NCI-H1694 (cell line): Measurements from ENCODE around the gene CLIC5.

Source experiments
- DNase-seq: peaks from one replicate; lab custom pipeline; 2025; lab: John Stamatoyannopoulos, UW

CLIC5 gene

DNA sequence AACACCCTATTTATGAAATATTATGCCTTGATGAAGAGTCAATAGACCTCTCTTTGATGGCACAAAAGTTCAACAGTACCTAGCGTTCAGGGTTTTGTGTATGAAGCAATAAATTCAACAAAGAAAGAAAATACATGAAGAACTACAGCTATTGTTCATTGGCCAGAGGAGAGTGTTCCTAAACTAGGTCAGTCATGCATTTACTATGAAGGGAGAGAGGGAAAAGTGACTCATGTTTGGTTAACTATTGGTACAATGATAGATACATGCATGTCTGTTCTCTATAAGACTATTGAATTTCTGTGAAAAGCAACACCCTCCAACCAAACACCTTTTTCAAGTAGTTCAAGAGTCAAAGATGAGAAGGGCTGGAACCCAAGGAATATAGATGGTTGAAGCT, 50.7 kb downstream of the CLIC5 start:
- no peak for DNase-seq

DNA sequence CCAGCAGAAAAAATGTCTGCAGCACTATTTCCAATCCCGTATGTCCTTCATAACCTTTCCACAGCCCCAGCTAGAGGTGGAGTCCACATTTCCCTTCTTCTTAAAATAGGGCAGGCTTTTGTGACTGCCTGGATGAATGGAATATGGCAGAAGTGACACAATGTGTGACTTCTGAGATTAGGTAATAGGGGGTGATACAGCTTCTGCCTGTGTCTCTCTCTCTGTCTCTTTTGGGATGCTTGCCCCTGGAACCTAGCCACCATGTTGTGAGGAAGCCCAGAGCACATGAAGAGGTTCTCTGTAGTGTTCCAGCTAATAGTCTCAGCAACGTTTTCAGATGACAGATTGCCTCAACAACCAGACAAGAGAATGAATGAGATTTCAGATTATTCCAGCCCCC, 51.4 kb downstream of the CLIC5 start:
- DNase-seq, result no peak

DNA sequence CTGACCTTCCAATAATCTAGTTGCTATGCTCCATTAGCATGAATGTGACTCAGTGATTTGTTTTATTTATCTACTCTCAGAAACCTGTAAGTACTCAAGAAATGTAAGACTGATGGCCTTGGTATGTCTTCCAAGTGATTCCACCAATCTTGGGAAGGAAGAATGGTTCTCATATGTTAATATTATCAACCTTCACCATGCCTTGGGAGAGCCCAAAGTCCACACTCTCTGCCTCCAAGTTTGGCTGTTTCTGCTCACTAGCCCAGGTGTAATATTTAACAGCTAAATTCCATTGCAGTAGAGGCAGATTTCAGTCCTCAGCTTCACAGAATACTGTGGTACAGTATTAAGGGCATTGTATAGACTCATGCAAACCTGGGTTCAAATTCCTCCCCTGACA, 51.8 kb downstream of the CLIC5 start:
- no peak for DNase-seq

DNA sequence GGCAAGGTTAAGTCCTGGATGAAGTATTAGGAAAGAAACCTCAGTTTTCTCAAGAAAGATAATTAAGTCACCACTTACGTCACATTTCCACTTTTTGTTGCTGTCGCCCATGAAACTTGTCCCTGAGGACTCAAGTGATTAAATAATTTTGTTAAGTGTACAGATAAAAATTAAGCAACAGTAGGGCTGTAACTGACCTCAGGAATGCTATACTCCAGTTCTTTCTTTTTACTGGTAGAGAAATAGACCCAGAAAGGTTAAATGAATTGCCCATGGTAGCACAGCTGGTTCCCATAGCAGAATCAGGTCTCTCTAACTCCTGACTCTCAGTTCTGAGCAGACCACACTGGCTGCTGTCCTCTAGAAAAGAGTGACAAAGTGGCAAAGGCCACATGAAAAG, 54.5 kb downstream of the CLIC5 start:
- no peak for DNase-seq

DNA sequence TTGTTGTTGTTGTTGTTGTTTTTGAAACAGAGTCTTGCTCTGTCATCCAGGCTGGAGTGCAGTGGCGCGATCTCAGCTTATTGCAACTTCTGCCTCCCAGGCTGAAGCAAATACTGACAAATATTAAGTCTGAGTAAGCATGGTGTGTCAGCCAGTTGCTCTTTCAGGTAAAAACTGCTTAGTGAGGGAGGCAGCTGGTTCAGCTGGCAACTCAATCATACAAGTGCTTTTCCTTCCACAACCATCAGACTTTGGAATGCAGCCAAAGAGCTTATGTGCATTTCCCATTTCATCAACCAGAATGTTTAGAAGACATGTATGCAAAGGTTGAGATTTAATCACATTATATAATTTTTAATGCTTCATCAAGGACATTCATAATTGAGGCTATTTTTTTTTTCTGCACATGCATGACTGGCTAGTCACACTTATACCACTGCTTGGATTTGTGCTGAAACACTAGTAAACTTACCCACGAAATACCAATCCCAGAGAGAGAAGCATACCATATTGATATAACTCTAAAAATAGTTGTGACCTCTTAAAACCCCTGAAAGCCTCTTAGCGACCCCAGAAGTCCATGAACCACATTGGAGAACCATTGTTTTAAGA, 56.0 kb downstream of the CLIC5 start:
- no peak for DNase-seq

DNA sequence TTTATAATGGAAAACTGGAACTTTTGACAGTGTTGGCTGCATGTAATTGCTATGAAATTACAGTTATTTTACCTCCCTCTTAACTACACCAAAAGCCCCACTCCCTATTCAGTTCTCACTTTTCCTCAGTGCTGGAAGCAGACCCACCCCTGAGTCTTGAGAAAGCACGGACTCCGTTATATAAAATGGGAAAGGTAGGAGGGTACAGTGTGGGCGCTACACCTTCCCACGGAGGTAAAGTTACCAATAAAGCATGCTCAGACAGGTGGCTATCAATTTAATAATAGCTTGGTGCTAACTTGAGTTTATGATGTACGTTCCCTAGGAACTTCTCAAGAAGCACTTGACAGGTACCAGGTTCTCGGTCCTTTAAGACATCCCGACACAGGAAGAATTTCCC, 59.0 kb downstream of the CLIC5 start:
- no peak for DNase-seq

DNA sequence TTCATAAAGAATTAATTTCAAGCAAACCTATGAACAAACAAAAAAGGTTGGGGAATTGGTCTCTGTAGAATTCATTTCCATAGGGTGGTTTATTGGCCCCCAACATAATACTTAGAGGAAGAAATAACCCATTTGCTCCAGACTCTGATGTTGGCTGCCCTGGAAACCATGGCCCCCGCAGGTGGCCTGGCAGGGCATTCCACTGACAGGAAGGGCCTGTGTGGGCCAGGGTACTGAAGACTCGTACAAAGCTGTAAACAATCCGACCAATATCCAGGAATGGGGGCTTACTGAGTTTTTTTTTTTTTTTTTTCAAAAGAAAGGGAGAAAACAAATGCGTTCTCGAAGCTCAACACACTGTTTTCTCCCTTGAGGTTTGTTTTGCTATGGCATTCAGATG, 59.5 kb downstream of the CLIC5 start:
- DNase-seq, result no peak

DNA sequence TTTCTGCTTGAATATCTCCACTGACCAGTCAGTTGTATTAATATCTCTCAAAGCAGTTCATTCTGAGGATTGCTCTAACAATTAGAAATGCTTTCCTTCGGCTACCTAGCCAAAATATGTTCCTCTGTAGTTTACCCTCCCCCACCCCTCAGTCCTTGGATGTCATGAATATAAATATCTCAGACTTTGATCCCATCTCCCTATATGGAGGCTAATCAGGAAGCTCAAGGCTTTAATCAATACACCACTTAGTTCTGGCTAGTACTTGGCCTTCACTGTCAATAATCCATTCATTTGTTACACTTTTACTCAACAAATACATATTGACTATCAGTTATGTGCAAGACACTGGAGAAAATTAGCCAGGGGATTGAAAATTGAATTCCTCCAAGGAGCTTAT, 60.1 kb downstream of the CLIC5 start:
- no peak for DNase-seq

DNA sequence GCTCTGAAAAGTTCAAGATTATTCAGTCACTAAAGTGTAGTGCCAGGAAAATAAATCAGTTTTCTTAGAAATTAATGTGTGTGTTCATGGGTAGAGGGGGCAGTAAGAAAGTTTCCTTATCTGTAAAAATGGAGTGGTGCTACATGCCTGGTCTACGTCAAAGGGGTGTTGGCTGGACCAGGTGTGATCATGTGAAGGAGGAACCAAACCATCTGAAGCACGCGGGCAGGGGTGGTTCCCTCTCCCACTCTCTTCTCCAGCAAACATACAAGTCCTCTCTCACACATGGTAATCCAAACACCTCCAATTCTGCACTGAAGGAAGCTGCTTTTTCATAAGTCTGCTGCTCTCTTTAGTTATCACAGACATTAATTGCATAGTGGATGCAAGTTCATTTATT, 63.1 kb downstream of the CLIC5 start:
- no peak for DNase-seq

DNA sequence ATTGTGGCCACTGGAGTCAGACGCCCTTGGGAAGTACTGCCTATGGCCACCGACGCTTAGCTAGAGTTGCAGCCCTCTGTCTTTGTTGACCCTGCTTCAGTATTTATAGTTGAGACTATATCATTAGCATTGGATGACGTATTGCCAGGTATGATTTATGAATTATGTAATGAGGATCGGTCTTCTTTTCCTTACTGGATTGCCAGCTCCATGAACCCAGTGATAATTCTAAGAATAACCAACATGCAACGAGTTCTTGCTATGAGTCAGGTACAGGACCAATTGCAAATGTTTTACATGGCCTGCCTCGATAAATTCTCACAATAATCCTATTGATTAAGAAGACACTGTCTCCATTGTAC, 63.5 kb downstream of the CLIC5 start:
- DNase-seq, result no peak

DNA sequence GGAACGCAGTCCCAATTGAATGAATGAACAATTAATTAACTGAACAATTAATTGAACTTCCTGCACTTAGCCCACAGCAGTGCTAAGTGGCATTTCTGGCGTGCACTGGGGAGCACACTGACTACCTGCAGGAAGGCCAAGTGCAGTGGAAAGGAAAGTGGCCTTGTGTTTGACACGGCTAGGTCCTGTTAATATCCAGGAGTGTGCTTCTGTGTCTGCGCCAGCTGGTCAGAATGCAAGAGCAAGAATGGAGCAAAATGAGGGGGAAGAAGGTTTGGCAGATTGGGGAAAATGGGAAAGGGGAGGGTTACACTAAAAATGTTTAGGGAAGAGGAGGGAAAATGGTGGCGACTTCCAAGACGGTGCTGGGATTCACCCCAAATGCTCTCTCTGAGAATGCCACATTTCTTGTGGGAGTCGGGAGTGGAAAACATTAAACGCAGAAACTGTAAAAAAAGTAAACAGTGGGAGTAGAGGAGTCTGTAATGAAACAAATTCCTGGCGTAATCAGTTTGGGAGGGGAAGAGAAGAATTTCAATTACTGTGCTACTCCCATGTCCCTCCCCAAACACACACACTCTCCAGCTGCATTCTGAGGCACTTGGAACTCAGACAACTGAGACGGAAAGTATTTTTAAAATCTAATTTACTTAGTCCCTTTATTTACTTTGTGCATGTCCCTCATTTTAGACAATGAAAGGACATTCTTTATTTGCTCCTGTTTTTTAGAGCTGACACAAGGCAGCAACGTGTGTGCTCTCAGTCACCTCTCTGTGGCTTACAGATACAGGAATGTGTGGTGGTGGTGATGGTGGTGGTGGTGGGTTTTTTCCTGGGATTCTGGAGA, 64.1 kb downstream of the CLIC5 start:
- DNase-seq, result no peak

DNA sequence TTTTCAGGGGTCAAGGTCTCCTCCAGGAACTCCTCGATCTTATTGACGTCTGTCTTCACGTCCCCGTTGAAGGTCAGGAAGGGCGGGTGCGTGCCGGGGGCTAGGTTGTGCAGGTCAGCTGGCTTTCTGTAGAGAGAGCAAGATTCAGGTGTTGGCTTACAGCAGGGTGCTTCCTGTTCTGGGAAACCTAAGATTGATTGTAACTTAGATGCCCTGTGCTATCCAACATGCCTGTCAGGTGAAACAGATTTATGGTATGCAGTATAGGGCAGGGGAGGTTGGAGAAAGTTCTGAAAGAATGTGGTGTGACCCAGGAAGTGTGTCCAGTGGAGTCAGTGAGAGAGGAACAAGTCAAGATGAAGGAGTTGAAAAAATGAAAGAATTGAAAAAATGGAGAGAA, 66.4 kb downstream of the CLIC5 start:
- DNase-seq, result no peak

DNA sequence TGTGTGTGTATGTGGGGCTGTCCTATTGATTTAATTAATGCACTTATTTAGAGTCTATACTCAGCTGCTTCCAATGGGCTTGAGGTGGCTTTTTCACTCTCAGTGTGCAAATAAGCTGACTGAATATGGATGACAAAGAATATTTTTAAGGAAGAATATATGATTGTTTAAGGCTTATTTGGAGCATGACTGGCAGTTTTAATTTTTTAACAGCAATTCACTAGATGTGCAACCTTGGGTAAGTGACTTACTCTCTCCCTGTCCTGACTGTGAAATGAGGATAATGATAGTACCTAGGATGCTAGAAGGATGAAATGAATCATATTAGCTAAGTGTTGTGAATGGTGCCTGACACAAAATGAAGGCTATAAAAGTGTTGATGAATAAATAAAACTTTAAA, 67.9 kb downstream of the CLIC5 start:
- DNase-seq, result no peak

DNA sequence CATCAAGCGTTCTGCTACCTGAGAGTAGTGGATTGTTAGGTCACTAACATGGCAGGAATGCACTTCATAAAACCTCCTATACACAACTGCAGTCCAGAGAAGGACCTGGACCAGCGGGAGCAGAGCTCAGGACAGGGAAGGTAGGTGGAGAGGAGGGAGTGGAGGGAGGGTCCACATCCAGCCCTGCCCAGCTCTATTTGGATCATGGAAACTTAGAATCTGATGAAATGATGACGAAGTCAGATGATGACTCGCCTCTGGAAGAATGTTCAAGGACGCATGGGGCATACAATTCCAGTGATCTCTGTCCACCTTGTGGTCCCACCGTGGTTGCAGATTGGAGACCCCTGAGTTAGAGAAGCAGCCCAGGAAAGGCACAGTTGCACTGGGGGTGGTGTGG, 68.8 kb downstream of the CLIC5 start:
- DNase-seq, result no peak

DNA sequence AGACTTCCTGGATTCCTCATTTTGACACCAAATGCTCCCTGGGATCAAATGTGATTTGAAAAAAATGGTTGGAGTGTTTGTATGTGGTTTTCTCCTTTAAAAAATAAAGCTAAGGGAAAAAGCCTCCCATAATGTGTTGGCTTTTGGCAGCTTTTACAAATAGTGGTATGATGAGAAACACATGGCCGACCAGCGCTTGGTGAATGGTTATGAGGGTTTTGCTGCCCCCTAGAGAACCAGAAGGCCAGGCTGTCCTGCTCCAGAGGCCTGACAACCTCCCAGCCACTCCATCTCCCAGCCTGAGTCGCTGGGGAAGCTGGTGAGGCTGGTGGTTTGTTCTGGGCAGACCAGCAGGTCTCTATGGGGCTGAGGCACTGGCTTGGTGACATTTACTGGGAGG, 69.3 kb downstream of the CLIC5 start:
- no peak for DNase-seq

DNA sequence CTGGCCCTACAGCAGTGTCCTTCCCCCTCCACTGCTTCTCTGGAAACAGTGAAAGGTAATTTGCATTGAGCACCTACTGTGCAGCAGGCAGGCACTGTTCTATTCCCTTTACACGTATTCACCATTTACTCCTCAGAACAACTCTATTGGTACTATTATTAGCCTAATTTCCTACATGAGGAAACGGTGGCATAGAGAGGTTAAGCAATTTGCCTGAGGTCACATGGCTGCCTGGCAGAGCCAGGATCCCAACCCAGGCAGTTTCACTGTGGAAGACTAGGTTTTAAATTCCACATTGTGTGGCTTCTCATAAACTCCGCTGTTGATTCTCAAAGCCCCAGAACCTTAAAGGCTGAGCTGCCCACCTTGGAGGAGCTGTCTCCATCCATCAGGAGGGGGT, 72.7 kb downstream of the CLIC5 start:
- no peak for DNase-seq

DNA sequence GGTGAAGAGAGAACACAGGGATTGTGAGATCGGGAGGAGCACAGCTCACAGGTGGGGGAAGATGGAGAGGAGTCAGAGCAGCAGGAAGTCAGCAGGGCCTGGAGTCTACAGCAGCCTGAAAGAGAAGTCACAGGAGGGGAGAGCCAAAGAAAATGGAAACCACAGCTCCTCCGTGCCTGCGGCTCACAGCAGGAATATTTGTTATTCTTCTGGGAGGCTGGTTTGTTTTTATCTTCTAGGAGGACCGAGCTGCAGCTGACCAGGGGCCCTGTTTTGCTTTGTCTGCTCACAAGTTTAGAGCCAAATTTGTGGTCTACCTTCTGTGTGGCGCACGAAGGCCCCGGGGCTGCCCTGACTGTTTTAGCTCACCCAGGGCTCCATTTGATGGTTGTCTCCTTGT, 81.8 kb downstream of the CLIC5 start:
- no peak for DNase-seq

DNA sequence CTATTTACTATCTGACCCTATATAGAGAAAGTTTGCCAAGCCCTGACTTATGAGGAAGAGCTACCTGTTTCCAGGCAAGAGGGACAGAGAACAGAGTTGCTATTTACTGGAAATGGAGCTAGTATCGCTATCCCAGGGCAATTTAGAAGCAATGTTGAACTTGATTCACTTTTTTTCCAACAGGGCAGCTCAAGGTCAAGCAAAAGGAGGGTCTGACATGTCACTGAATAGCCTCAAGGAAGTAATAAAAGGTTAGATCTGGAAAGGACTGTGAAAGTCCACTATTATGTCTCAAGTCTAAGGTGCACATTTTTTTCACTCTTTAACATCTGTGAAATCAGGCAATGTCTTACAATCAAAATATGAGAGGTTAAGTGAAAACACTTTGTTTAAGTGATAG, 84.4 kb downstream of the CLIC5 start:
- DNase-seq, result no peak

DNA sequence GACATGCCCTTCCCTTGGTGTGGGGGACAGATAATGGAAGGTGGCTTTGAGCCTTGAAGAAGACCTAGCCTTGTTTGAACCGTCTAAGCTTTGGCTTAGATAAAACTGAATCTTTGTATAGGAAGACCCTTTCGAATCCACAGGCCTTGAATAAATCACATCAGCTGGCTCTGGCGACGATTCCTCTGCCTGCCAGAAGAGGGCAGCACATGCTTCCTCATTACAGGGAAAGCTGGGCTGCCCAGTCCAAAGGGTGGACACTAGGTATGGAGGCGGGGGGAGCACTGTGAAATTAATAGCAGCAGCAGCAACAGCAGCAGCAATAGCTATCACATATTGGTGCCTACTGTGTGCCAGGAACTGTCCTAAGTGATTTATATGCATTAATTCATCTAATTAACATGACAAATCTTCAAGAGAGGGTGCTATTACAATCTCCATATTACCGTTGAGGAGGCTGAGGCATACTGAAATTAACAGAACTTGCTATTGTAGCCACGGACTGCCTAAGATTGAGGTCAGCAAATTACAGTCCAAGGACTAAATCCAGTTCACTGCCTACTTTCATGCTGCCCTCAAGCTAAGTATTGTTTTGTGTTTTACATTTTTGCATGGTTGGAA, 85.1 kb downstream of the CLIC5 start:
- DNase-seq, result peak; percentile 14

DNA sequence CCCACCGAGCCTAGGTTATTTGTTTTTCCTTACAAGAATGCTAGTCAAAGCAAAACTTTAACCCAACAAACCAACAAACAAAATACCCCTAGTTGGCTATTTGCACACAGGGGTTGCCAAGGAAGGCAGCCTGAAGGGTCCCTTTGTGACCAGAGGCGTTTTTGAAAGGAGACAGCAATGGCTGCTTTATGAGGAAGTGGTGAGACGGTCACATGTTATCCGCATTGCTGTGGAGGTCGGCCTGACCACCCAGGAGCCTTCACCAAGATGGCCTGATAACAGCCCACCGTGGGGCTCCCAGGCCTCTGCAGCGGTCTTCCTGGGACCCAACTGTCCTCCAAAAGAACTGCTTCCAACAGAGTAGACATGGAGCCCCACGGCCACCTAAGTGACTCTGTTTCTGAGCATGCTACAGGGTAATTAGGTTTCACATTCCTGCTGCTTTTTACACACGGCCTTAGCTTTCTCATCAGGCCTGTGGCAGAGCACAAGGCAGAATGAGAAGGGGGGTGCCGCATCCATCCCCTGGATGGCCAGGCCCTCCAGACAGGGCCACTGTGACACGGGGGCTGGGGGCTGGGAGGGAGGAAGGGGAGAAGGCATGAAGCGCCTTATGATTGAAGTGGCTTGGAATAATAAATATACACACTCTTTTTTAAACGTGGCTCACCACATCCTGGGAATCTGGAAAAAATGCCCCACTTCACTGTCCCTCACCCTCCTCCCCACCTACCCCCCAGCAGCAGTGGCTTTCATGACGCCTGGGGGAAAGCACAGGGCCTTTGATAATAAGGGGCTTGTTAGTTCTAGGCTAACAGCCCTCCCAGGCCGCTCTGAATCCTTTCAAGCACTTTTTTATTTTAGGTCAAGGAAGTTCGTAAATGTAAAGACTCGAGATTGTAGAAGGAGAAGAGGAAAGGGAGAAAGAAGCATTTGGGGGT, 86.0 kb downstream of the CLIC5 start:
- DNase-seq, result no peak

DNA sequence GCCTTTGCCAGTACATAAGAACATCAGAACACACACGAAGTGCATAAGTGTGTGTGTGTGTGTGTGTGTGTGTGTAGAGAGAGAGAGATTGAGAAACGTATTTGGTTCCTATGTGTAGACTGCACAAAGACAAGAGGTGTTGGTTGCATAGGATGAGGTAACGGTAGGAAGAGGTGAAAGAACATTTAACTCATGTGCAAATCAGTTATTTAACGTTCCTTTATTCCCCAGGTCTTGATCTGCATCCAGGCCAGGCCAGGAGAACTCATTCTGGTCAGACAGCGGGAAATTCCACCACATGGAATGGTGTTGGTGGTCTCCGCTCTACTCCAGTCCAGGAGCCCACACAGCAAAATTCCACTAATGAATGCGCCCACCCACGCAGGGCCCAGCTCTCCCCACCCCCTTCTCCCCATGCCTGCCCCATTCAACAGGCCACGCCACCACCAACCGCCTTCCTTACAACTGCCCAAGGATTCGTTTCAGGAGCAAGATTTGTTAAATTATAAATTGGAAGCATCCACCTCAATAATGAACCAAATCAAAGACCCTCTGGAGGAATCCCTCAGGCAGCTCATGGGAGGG, 86.8 kb downstream of the CLIC5 start:
- no peak for DNase-seq
